T-cell (primary cell): ENCODE measurements around the gene SGMS2. TPM values are rescaled to one million over a fixed set of nuclear protein-coding genes. Genes with fewer than 3 reads are reported as not detected.

Source experiments
- ATAC-seq, 4 experiments: fragments of 200-7000 bp in 3 of 4; fragments of 150-1000 bp in 1 of 4; cut with Tn5 transposase; replicated peaks in 1 of 4; 1 replicate in 3 of 4; 2 replicates in 1 of 4; pipeline ENCODE4 v1.10.0; 2021; ENCODE audit warnings: moderate library complexity in 3 of 4, mild to moderate bottlenecking in 2 of 4, moderate number of reproducible peaks in 1 of 4
- CTCF ChIA-PET, 2 donors: fragments of 300-600 bp; sonication (Branson Sonifier 250); formaldehyde crosslinking; loops; one replicate each; lab custom pipeline; 2022; ENCODE audit warnings: antibody characterized with exemption in 2 of 2; lab: Charles Lee
- POLR2A ChIA-PET, 2 donors: fragments of 300-600 bp; sonication (Branson Sonifier 250); formaldehyde crosslinking; loops; one replicate each; lab custom pipeline; 2022; ENCODE audit warnings: antibody characterized with exemption in 2 of 2; lab: Charles Lee
- DNase-seq, 35 experiments: peaks; one replicate each; pipeline versions ENCODE4 v3.0.0 to v3.0.0-alpha.2; 2013 to 2023
- H3K27ac ChIP-seq: one replicate; pipeline ENCODE4 v1.5.1; 2013; ENCODE audit warnings: low read length
- H3K27me3 ChIP-seq, 2 experiments: replicated peaks in 1 of 2; 1 replicate in 1 of 2; 2 replicates in 1 of 2; pipeline versions ENCODE4 v1.6.1 to v1.7.0; 2013; ENCODE audit warnings: low read length in 1 of 2, mixed read lengths in 1 of 2; ENCODE audit not compliant: control insufficient read depth in 2 of 2, insufficient read depth in 2 of 2; ENCODE audit errors: extremely low read depth in 1 of 2
- H3K36me3 ChIP-seq, 2 donors: 1 replicate in 1 of 2; 2 replicates in 1 of 2; pipeline versions ENCODE4 v1.6.1 to v1.7.0; 2013; ENCODE audit warnings: low read length in 1 of 2; ENCODE audit not compliant: control insufficient read depth in 2 of 2, insufficient read depth in 1 of 2; ENCODE audit errors: extremely low read depth in 1 of 2
- H3K4me1 ChIP-seq, 2 experiments: 1 replicate in 1 of 2; 2 replicates in 1 of 2; pipeline versions ENCODE4 v1.6.1 to v1.7.0; 2013; ENCODE audit warnings: low read length in 2 of 2, mixed read lengths in 1 of 2; ENCODE audit not compliant: insufficient read depth in 2 of 2, control insufficient read depth in 1 of 2; ENCODE audit errors: extremely low read depth in 1 of 2
- H3K4me3 ChIP-seq, 2 donors: 1 replicate in 1 of 2; 2 replicates in 1 of 2; pipeline versions ENCODE4 v1.5.1 to v1.7.0; 2013; ENCODE audit warnings: mild to moderate bottlenecking in 2 of 2, low read length in 1 of 2, moderate library complexity in 1 of 2; ENCODE audit not compliant: control insufficient read depth in 1 of 2; ENCODE audit errors: extremely low read depth in 1 of 2
- H3K9me3 ChIP-seq: 2 replicates; pipeline ENCODE4 v1.7.0; 2013
- H3K27ac Mint-ChIP-seq, 2 donors: one replicate each; pipeline ENCODE4 v1.8.0; 2020 to 2021; ENCODE audit warnings: mild to moderate bottlenecking in 2 of 2, mixed read lengths in 2 of 2
- H3K27me3 Mint-ChIP-seq, 2 donors: one replicate each; pipeline ENCODE4 v1.8.0; 2021 to 2022; ENCODE audit warnings: mixed read lengths in 2 of 2
- H3K36me3 Mint-ChIP-seq: one replicate; pipeline ENCODE4 v1.8.0; 2021; ENCODE audit warnings: mixed read lengths
- H3K4me1 Mint-ChIP-seq, 3 donors: one replicate each; pipeline ENCODE4 v1.8.0; 2020 to 2022; ENCODE audit warnings: mixed read lengths in 3 of 3, mild to moderate bottlenecking in 1 of 3
- H3K4me3 Mint-ChIP-seq, 3 donors: one replicate each; pipeline ENCODE4 v1.8.0; 2020 to 2022; ENCODE audit warnings: mild to moderate bottlenecking in 3 of 3, mixed read lengths in 3 of 3, moderate library complexity in 3 of 3
- H3K9me3 Mint-ChIP-seq, 3 donors: one replicate each; pipeline ENCODE4 v1.8.0; 2020 to 2022; ENCODE audit warnings: mixed read lengths in 3 of 3
- WGBS: methylation state at CpG from one replicate; pipeline ENCODE4 v1.1.5; 2013; ENCODE audit warnings: missing lambda C conversion rate; ENCODE audit not compliant: insufficient coverage; 5-methylcytosine and 5-hydroxymethylcytosine counted together
- total RNA-seq, 35 experiments: library from RNA in 6 of 35; stranded (reverse) in 6 of 35; fragments of 120-200 nt in 1 of 35; gene quantifications; one replicate each; pipeline versions ENCODE4 v1.2.1 to v1.2.4 and lab custom pipeline; 2013 to 2026

SGMS2 gene
- total RNA-seq, 5 donors from 2014 or later (not counting 1 experiment from before 2014, with no cell fraction given): 0.25 to 0.82 TPM; not detected in 3

DNA sequence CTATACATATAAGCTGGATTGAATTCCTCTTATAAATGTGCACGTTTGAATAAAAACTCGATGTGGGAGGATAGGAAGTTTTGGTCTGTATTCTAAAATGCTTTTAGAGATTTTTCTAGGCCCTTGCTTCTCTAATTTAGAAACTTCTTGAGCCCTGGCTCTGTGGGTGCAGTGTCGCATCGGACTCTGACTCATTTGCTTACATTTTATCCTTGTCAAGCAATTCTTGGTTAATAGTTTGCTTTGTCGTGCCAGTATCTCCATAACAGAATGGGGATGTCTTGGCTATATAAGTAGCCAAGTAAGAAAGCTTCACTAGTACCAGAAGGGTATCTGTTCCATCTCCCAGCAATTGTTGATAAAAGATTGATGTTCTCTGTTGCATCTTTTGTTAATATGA, 10.7 kb downstream of the SGMS2 start:
- H3K27ac ChIP-seq: no peak overlapping the region
- H3K9me3 Mint-ChIP-seq: no peaks in the 10 kb centered on the region
- H3K4me1 Mint-ChIP-seq: no peaks in the 10 kb centered on the region
- H3K4me1 ChIP-seq: no peaks in the 10 kb centered on the region
- H3K27me3 ChIP-seq: peaks cover 0 to 5% of the 10 kb centered on the region in 2 experiments
- ChIA-PET POLR2A (interaction anchor here in 1 of 2 donors (0.5 kb wide), 1 partner anchor 589 kb away, joined by 3 read pairs; no protein-coding TSS in a partner anchor), CTCF (no interaction called here)
- ATAC-seq: no peak
- no peaks in the 10 kb centered on the region for H3K36me3 ChIP-seq
- H3K4me3 ChIP-seq: no peak overlapping the region
- peaks cover 5 to 6% of the 10 kb centered on the region in 2 donors for H3K27me3 Mint-ChIP-seq
- H3K9me3 ChIP-seq: no peaks in the 10 kb centered on the region
- H3K27ac Mint-ChIP-seq: no peak overlapping the region
- WGBS: 90% methylated on average over 2 of the region's 5 CpGs
- H3K4me3 Mint-ChIP-seq: no peak overlapping the region
- H3K36me3 Mint-ChIP-seq: no peaks in the 10 kb centered on the region
- DNase-seq: no peak

DNA sequence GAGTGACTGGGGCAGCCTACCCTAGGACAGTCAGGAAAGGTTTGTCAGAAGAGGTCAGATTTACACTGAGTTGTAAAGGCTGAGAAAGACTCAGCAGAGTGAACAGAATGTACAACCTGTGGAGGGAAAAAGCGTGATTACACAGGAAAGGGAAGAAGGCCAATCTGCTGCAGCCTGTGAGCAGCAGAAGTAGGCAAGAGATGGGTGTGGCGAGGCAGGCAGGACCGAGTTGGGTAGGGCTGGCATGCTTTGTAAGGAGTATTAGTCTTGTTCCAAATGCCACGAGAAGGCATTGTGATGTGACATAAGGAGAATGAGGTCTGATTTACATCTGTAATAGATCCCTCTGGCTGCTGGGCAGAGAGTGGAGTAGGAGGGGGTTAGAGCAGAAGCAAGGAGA, 12.6 kb downstream of the SGMS2 start:
- POLR2A ChIA-PET: no interaction called here
- 69% methylated on average over 4 of the region's 4 CpGs for WGBS

DNA sequence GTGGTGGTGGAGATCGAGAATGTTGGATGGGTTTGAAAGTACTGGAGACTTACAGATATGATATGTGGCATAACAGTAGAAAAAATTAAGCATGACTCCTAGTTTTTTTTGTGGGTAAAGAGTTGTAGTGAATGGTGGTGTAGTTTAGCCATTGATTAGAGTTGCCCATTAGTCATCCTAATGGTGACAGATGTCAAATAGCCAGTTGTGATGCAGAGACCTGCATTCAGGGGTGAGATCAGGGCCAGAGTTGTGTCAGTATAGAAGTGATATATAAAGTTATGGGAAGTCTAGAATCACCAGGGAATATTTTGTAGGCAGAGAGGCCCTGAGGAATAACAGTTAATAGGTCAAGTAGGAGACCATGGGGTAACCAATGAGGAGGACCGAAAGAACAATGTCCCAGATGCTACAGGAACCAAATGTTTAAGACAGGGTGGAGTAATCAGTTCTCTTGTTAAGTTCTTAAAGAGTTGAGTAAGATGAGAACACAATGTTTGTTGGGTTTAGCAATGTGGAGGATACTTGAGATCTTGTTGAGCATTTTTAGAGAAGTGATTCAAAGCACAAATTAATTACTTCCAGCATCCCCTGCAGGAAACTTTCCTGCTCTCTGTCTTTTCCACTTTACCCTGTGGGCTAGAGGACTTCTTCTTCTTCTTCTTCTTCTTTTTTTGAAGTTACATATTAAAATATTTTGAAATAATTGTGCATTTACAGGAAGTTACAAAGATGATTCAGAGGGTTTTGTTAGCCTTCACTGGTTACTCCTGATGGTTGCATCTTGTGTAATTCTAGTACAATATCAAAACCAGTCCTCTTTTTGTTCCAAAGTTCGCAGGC, 13.3 kb downstream of the SGMS2 start:
- Mint-ChIP-seq H3K4me1 (no peaks in the 10 kb centered on the region), H3K27me3 (peaks cover 8 to 14% of the 10 kb centered on the region in 2 donors), H3K9me3 (no peaks in the 10 kb centered on the region), H3K36me3 (no peaks in the 10 kb centered on the region), H3K4me3 (no peak overlapping the region), H3K27ac (no peak overlapping the region)
- CTCF ChIA-PET: no interaction called here
- 85% methylated on average over 2 of the region's 3 CpGs for WGBS
- DNase-seq: no peak
- H3K27me3 ChIP-seq: peaks cover 0 to under 1% of the 10 kb centered on the region in 2 experiments
- ATAC-seq: no peak
- POLR2A ChIA-PET: no interaction called here
- H3K4me1 ChIP-seq: no peaks in the 10 kb centered on the region
- H3K9me3 ChIP-seq: no peaks in the 10 kb centered on the region
- no peak overlapping the region for H3K27ac ChIP-seq
- no peak overlapping the region for H3K4me3 ChIP-seq
- H3K36me3 ChIP-seq: no peaks in the 10 kb centered on the region

More for the DNA sequence above, 12.6 kb downstream of the SGMS2 start:
- H3K9me3 Mint-ChIP-seq: no peaks in the 10 kb centered on the region
- H3K27ac Mint-ChIP-seq: no peak overlapping the region
- CTCF ChIA-PET: no interaction called here
- no peaks in the 10 kb centered on the region for H3K9me3 ChIP-seq
- DNase-seq: no peak
- no peaks in the 10 kb centered on the region for H3K4me1 Mint-ChIP-seq
- no peak overlapping the region for H3K4me3 Mint-ChIP-seq
- H3K36me3 ChIP-seq: no peaks in the 10 kb centered on the region
- peaks cover 8 to 10% of the 10 kb centered on the region in 2 donors for H3K27me3 Mint-ChIP-seq
- no peaks in the 10 kb centered on the region for H3K4me1 ChIP-seq
- H3K36me3 Mint-ChIP-seq: no peaks in the 10 kb centered on the region
- no peak overlapping the region for H3K27ac ChIP-seq
- ATAC-seq: no peak
- no peak overlapping the region for H3K4me3 ChIP-seq
- peaks cover 0 to 5% of the 10 kb centered on the region in 2 experiments for H3K27me3 ChIP-seq

DNA sequence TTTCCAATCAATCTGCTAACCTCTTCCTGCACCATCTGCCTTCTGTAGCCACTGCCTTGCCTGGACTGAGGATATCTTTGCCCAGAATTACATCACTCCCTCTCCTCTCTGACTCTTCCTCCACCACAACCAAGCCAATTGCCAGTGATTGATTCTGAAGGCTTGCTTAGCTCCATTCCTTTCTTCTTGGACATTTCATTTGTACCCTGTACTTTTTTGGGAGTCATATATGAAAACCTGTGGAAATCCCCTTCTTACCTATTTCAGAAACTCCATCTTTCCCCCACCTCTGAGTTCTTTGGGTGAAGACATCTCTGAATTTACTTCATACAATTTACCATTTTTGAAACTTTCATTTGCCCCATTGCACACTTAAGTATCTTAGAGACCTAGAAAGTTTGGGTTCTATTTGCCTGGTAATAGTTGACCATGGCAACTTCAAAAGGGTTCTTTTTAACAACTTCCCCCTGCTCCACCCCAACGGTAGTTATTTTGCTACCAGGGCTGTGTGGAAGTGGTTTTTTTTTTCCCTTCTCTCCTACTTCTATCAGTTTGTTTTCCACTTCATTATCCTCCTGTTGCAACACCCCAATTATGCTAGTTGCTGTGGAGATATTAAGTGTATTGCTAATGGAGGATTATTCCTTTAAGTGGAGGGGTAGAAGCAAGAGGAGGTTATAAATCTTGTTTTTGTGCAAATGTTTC, 14.3 kb downstream of the SGMS2 start:
- H3K4me3 ChIP-seq: no peak overlapping the region
- Mint-ChIP-seq H3K27me3 (peaks cover 6 to 14% of the 10 kb centered on the region in 2 donors), H3K36me3 (no peaks in the 10 kb centered on the region), H3K27ac (no peak overlapping the region), H3K4me1 (no peaks in the 10 kb centered on the region), H3K9me3 (no peaks in the 10 kb centered on the region), H3K4me3 (no peak overlapping the region)
- H3K36me3 ChIP-seq: no peaks in the 10 kb centered on the region
- no peak overlapping the region for H3K27ac ChIP-seq
- POLR2A ChIA-PET: no interaction called here
- H3K4me1 ChIP-seq: no peaks in the 10 kb centered on the region
- no peaks in the 10 kb centered on the region for H3K27me3 ChIP-seq
- DNase-seq (no peak), ATAC-seq (no peak)
- no CpG with 5 or more reads among the region's 1 CpG for WGBS
- no peaks in the 10 kb centered on the region for H3K9me3 ChIP-seq
- CTCF ChIA-PET: no interaction called here

DNA sequence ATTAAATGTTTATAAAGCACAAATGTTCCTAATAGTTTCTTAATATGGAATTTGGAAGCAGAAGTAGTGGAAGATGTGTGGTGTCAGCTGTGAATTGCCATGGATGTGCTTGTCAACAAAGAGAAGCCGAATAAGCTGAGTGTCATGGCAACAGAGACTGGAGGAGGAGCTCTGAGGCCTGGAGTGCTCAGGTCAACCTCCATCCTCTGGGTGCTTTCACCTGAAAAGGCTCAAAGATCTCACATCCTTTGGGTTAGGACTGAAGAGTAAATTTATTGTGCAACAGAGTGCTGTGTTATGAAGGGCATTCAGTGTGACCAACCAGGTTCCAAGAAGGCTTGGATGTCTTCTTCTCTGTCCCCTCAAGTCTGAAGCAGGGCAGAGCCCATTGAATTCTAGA, 18.7 kb downstream of the SGMS2 start:
- Histone ChIP-seq H3K4me1 (no peaks in the 10 kb centered on the region), H3K4me3 (no peak overlapping the region), H3K27ac (no peak overlapping the region), H3K9me3 (no peaks in the 10 kb centered on the region), H3K36me3 (no peaks in the 10 kb centered on the region), H3K27me3 (peaks cover 0 to 3% of the 10 kb centered on the region in 2 experiments)
- ChIA-PET CTCF (interaction anchor here in 1 of 2 donors (0.7 kb wide), 1 partner anchor 66 kb away, joined by 3 read pairs; no protein-coding TSS in a partner anchor), POLR2A (no interaction called here)
- no peaks in the 10 kb centered on the region for H3K36me3 Mint-ChIP-seq
- no peak overlapping the region for H3K4me3 Mint-ChIP-seq
- no peak for DNase-seq
- H3K9me3 Mint-ChIP-seq: peaks cover 0 to 6% (median 4%) of the 10 kb centered on the region in 3 donors
- ATAC-seq: no peak
- 80% methylated on average over 1 of the region's 1 CpG for WGBS
- H3K27ac Mint-ChIP-seq: no peak overlapping the region
- H3K4me1 Mint-ChIP-seq: no peaks in the 10 kb centered on the region
- H3K27me3 Mint-ChIP-seq: peaks cover 10 to 23% of the 10 kb centered on the region in 2 donors

DNA sequence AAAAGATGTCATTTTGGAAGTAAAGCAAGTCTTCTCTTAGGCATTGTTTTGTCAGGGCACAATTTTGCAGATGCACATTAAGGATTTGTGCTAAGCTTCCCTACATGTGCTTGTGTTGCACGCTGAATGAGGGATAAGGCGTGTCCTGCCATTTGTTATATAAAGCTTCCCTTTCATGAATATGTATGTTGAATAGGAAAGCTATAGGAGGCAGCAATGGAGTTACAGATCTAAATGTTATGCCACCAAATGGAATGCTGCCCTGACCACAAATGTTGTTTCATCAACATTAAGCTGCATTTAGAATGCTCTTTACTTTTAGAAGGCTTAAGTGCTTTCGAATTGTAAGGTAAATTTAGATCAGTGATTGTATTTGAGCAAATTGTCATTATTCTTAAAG, 20.9 kb downstream of the SGMS2 start:
- H3K36me3 ChIP-seq: no peaks in the 10 kb centered on the region
- H3K4me3 Mint-ChIP-seq: no peak overlapping the region
- WGBS: no CpG with 5 or more reads among the region's 3 CpGs
- H3K27ac Mint-ChIP-seq: no peak overlapping the region
- POLR2A ChIA-PET: interaction anchor here in 1 of 2 donors (0.7 kb wide), 1 partner anchor 23 kb away, joined by 3 read pairs; no protein-coding TSS in a partner anchor
- H3K4me1 ChIP-seq: no peaks in the 10 kb centered on the region
- H3K27me3 Mint-ChIP-seq: peaks cover 12 to 22% of the 10 kb centered on the region in 2 donors
- H3K27ac ChIP-seq: no peak overlapping the region
- H3K4me3 ChIP-seq: no peak overlapping the region
- H3K27me3 ChIP-seq: peaks cover 0 to 3% of the 10 kb centered on the region in 2 experiments
- DNase-seq (no peak), ATAC-seq (no peak)
- no peaks in the 10 kb centered on the region for H3K9me3 ChIP-seq
- CTCF ChIA-PET: no interaction called here
- peaks cover 0 to 2% (median 0%) of the 10 kb centered on the region in 3 donors for H3K4me1 Mint-ChIP-seq
- H3K9me3 Mint-ChIP-seq: peaks cover 0 to 6% (median 4%) of the 10 kb centered on the region in 3 donors
- H3K36me3 Mint-ChIP-seq: no peaks in the 10 kb centered on the region
